PC-3 (cell line): ENCODE results near the gene GPC6.

Experiments
- EZH2 ChIP-seq: fragments of 300-600 bp; sonication (generic); IDR thresholded peaks from one replicate; pipeline ENCODE4 v1.6.1; 2017; ENCODE audit warnings: antibody characterized with exemption, mild to moderate bottlenecking, low read length; ENCODE audit not compliant: unreplicated experiment
- EZH2phosphoT487 ChIP-seq: fragments of 300-600 bp; sonication (generic); IDR thresholded peaks from 2 replicates; pipeline ENCODE4 v1.6.1; 2018; ENCODE audit warnings: mild to moderate bottlenecking, antibody characterized with exemption, low read length, borderline replicate concordance
- TF ChIP-seq, protein P1 (sequence below): fragments of 300-600 bp; sonication (generic); conservative IDR thresholded peaks from 2 replicates; pipeline ENCODE4 v1.5.1; 2017; ENCODE audit warnings: antibody characterized with exemption, low read depth, mild to moderate bottlenecking, low read length

DNA sequence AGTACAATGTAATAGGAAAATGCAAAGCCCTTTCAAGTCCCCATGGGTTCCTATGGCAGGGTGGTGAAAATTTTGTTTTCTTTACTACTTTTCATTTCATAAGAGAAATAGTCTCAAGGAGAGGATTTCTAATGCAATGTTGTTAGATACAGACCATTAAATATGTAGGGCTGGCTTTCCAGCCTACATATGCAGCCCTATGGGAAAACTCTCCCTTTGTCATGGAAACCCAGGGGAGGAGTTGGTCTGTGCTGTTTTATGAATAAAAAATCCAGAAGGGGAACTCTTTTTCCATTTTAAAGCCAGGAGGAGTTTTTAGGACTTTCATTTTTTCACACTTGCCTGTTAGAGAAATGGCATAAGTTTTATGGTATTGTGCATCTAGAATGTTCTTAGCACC lies 1133.3 kb downstream of the GPC6 start:
- TF ChIP-seq, protein P1, sequence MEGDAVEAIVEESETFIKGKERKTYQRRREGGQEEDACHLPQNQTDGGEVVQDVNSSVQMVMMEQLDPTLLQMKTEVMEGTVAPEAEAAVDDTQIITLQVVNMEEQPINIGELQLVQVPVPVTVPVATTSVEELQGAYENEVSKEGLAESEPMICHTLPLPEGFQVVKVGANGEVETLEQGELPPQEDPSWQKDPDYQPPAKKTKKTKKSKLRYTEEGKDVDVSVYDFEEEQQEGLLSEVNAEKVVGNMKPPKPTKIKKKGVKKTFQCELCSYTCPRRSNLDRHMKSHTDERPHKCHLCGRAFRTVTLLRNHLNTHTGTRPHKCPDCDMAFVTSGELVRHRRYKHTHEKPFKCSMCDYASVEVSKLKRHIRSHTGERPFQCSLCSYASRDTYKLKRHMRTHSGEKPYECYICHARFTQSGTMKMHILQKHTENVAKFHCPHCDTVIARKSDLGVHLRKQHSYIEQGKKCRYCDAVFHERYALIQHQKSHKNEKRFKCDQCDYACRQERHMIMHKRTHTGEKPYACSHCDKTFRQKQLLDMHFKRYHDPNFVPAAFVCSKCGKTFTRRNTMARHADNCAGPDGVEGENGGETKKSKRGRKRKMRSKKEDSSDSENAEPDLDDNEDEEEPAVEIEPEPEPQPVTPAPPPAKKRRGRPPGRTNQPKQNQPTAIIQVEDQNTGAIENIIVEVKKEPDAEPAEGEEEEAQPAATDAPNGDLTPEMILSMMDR = no peak
- no peak for TF ChIP-seq EZH2
- TF ChIP-seq EZH2phosphoT487 = no peak
